GM21447 (cell line): ENCODE data around the gene SLC25A26.

Source experiments
- ATAC-seq: cut with Tn5 transposase; IDR thresholded peaks from one replicate; pipeline ENCODE4 v1.9.1; 2021; ENCODE audit not compliant: unreplicated experiment

The SLC25A26 gene

GRCh38 chr3:66427352-66427751 lies 206.6 kb downstream of the SLC25A26 start:
- no peak for ATAC-seq

- no peak for ATAC-seq
These were observed 207.2 kb downstream of the SLC25A26 start for GRCh38 chr3:66427951-66428474.
